Neural cell (in vitro differentiated cells): ENCODE measurements around the gene TBC1D22B. TPM values are rescaled to one million over a fixed set of nuclear protein-coding genes. Genes with fewer than 3 reads are reported as not detected.
A peak's percentile ranks its signal among the peaks of the same experiment; 100 is the strongest.

Source experiments
- H2AFZ ChIP-seq: fragments of 200-600, 300-800 bp; sonication (generic), shearing (Covaris generic); 2 replicates; pipeline ENCODE4 v1.6.0; 2014; ENCODE audit warnings: low read depth, mild to moderate bottlenecking, antibody characterized with exemption, low read length, moderate library complexity
- H3F3A ChIP-seq: fragments of 200-600 bp; shearing (Covaris generic); 2 replicates; pipeline ENCODE4 v1.6.1; 2016; ENCODE audit warnings: mild to moderate bottlenecking, moderate library complexity, mixed read lengths, antibody characterized with exemption, low read length; ENCODE audit not compliant: insufficient read depth, poor library complexity, severe bottlenecking
- H3K27ac ChIP-seq: fragments of 200-600, 300-800 bp; sonication (generic), shearing (Covaris generic); 2 replicates; pipeline ENCODE4 v1.5.1; 2014; ENCODE audit warnings: mild to moderate bottlenecking, low read length, moderate library complexity
- H3K27me3 ChIP-seq: fragments of 300-800, 200-600 bp; sonication (generic), shearing (Covaris generic); 2 replicates; pipeline ENCODE4 v1.6.0; 2014; ENCODE audit warnings: mild to moderate bottlenecking, low read depth, low read length, moderate library complexity; ENCODE audit not compliant: insufficient read depth
- H3K36me3 ChIP-seq: fragments of 300-800, 200-600 bp; sonication (generic), shearing (Covaris generic); 2 replicates; pipeline ENCODE4 v1.5.1; 2014; ENCODE audit warnings: mild to moderate bottlenecking, antibody characterized with exemption, low read length, moderate library complexity; ENCODE audit not compliant: insufficient read depth
- H3K4me2 ChIP-seq: fragments of 300-800, 200-600 bp; sonication (generic), shearing (Covaris generic); 2 replicates; pipeline ENCODE4 v1.6.0; 2014; ENCODE audit warnings: mild to moderate bottlenecking, low read length
- H3K4me3 ChIP-seq: fragments of 300-800, 200-600 bp; sonication (generic), shearing (Covaris generic); 2 replicates; pipeline ENCODE4 v1.5.1; 2014; ENCODE audit warnings: mild to moderate bottlenecking, low read length, moderate library complexity
- H3K79me2 ChIP-seq: fragments of 200-600 bp; shearing (Covaris generic); replicated peaks from 2 replicates; pipeline ENCODE4 v1.6.0; 2014; ENCODE audit warnings: mild to moderate bottlenecking, low read length, moderate library complexity; ENCODE audit not compliant: insufficient read depth
- H3K9ac ChIP-seq: fragments of 300-800, 200-600 bp; sonication (generic), shearing (Covaris generic); 2 replicates; pipeline ENCODE4 v1.6.1; 2016; ENCODE audit warnings: mild to moderate bottlenecking, low read length, mixed read lengths
- H3K9me2 ChIP-seq: fragments of 200-600 bp; shearing (Covaris generic); 2 replicates; pipeline ENCODE4 v1.6.1; 2016; ENCODE audit warnings: mild to moderate bottlenecking, low read length, mixed read lengths; ENCODE audit not compliant: insufficient read depth
- H3K9me3 ChIP-seq: fragments of 200-600, 300-800 bp; sonication (generic), shearing (Covaris generic); 2 replicates; pipeline ENCODE4 v1.6.1; 2016; ENCODE audit warnings: mild to moderate bottlenecking, mixed run types, low read length, moderate library complexity, mixed read lengths
- H4K20me1 ChIP-seq: fragments of 200-600 bp; shearing (Covaris generic); 2 replicates; pipeline ENCODE4 v1.6.1; 2016; ENCODE audit warnings: mild to moderate bottlenecking, mixed run types; ENCODE audit not compliant: insufficient read depth
- CTCF ChIP-seq: fragments of 450-650 bp; IDR thresholded peaks from 2 replicates; pipeline ENCODE4 v1.5.1; 2014; ENCODE audit warnings: antibody characterized with exemption, mild to moderate bottlenecking, moderate library complexity; ENCODE audit not compliant: poor library complexity, severe bottlenecking
- EP300 ChIP-seq: fragments of 450-650 bp; conservative IDR thresholded peaks from 2 replicates; pipeline ENCODE4 v1.6.1; 2014; ENCODE audit warnings: antibody characterized with exemption, mild to moderate bottlenecking, moderate library complexity; ENCODE audit not compliant: poor library complexity, severe bottlenecking
- EZH2 ChIP-seq: fragments of 200-600, 300-800 bp; shearing (Covaris generic), sonication (generic); IDR thresholded peaks from 2 replicates; pipeline ENCODE4 v1.6.1; 2014; ENCODE audit warnings: antibody characterized with exemption, low read length, borderline replicate concordance, mild to moderate bottlenecking; ENCODE audit not compliant: insufficient read depth, poor library complexity, severe bottlenecking
- MXI1 ChIP-seq: fragments of 450-650 bp; conservative IDR thresholded peaks from 2 replicates; pipeline ENCODE4 v1.6.1; 2014; ENCODE audit warnings: antibody characterized with exemption, mild to moderate bottlenecking; ENCODE audit not compliant: poor library complexity, severe bottlenecking
- POLR2AphosphoS5 ChIP-seq: IDR thresholded peaks from 2 replicates; pipeline ENCODE4 v1.6.1; 2012
- RAD21 ChIP-seq: fragments of 450-650 bp; conservative IDR thresholded peaks from 2 replicates; pipeline ENCODE4 v1.6.1; 2014; ENCODE audit warnings: antibody characterized with exemption, mild to moderate bottlenecking, moderate library complexity
- REST ChIP-seq: IDR thresholded peaks from 2 replicates; pipeline ENCODE4 v1.6.1; 2012; ENCODE audit warnings: borderline replicate concordance
- SMC3 ChIP-seq: fragments of 450-650 bp; conservative IDR thresholded peaks from 2 replicates; pipeline ENCODE4 v1.6.1; 2014; ENCODE audit warnings: antibody characterized with exemption, mild to moderate bottlenecking, moderate library complexity; ENCODE audit not compliant: poor library complexity
- TAF1 ChIP-seq: IDR thresholded peaks from 2 replicates; pipeline ENCODE4 v1.6.1; 2012; ENCODE audit warnings: low read depth
- polyA plus RNA-seq: library from polyadenylated mRNA; depleted of rRNA; stranded (reverse); fragments of >200 nt; gene quantifications from 2 replicates; pipeline ENCODE4 v1.2.3, GENCODE V29; 2014

TBC1D22B gene
- polyA plus RNA-seq, 1 donor from 2014 or later, result 10.6 TPM

DNA sequence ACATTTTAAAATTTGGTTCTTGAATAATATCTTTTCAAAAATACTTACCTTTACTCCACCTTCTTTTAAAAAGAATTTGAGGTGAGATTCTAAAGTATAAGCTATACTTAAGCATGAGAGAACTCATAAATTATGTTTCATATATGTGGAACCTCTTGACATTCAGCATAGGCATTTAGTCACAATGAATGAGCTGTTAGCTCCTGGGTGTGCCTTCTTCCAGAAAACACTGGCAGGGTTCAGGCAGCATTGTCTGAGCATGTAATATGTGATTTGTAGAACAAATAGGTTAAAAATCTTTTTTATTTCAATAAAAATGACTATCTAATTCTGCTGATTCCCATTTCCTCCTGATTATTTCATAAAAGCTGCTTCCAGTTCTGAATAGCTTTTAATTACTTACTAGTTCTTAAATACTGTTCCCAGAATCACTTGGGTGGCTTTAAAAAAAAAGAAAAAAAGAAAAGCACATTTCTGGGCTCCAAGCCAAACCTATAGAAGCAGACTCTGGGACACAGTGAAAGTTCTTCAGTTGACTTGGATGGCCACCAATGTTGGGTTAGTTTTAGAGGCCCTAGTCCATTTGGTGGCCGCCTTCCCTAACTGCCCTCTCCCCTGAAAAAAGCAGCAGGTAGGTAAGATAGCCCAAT is 116.4 kb downstream of the TBC1D22B start:
- no peaks in the 10 kb centered on the region for H3K9me3 ChIP-seq
- no peaks in the 10 kb centered on the region for H3F3A ChIP-seq
- no peak overlapping the region for H3K4me2 ChIP-seq
- peaks cover 2% of the 10 kb centered on the region for H3K36me3 ChIP-seq
- no peaks in the 10 kb centered on the region for H3K79me2 ChIP-seq
- no peak for TF ChIP-seq MXI1
- TF ChIP-seq EZH2, result no peak
- TF ChIP-seq TAF1, result no peak
- no peak for TF ChIP-seq POLR2AphosphoS5
- no peak for TF ChIP-seq RAD21
- TF ChIP-seq CTCF, result no peak
- TF ChIP-seq SMC3, result no peak
- TF ChIP-seq REST, result no peak
- TF ChIP-seq EP300, result no peak
- no peak overlapping the region for H2AFZ ChIP-seq
- H3K4me3 ChIP-seq, result peak overlapping the region; percentile 32
- no peaks in the 10 kb centered on the region for H3K9me2 ChIP-seq
- H3K9ac ChIP-seq, result peak overlapping the region; percentile 32
- H4K20me1 ChIP-seq, result no peaks in the 10 kb centered on the region
- no peaks in the 10 kb centered on the region for H3K27me3 ChIP-seq
- peak overlapping the region; percentile 72 for H3K27ac ChIP-seq

GRCh38 chr6:37375376-37375775 is 117.8 kb downstream of the TBC1D22B start:
- TF ChIP-seq CTCF (no peak), POLR2AphosphoS5 (no peak), EZH2 (no peak), EP300 (no peak), REST (no peak), SMC3 (no peak), MXI1 (no peak), RAD21 (no peak)
- peak overlapping the region; percentile 32 for H3K4me3 ChIP-seq
- no peak overlapping the region for H2AFZ ChIP-seq
- peak overlapping the region; percentile 72 for H3K27ac ChIP-seq
- H3K79me2 ChIP-seq, result no peaks in the 10 kb centered on the region
- no peak overlapping the region for H3K4me2 ChIP-seq
- H3K9me3 ChIP-seq, result no peaks in the 10 kb centered on the region
- H3K36me3 ChIP-seq, result no peaks in the 10 kb centered on the region
- no peaks in the 10 kb centered on the region for H3K27me3 ChIP-seq
- no peaks in the 10 kb centered on the region for H3F3A ChIP-seq
- H3K9me2 ChIP-seq, result no peaks in the 10 kb centered on the region
- H4K20me1 ChIP-seq, result no peaks in the 10 kb centered on the region
- peak overlapping the region; percentile 32 for H3K9ac ChIP-seq
